Muscle layer of colon (tissue), 2 donors: ENCODE measurements around the gene CDK14.

ENCODE experiments used
- H3K27ac ChIP-seq: one replicate; pipeline ENCODE4 v1.7.0; 2013; ENCODE audit warnings: low read depth, mild to moderate bottlenecking, low read length, moderate library complexity
- H3K27me3 ChIP-seq, 2 donors: one replicate each; pipeline ENCODE4 v1.7.0; 2013; ENCODE audit warnings: low read length in 2 of 2, mild to moderate bottlenecking in 2 of 2; ENCODE audit not compliant: insufficient read depth in 2 of 2, control insufficient read depth in 1 of 2
- H3K36me3 ChIP-seq: one replicate; pipeline ENCODE4 v1.7.0; 2013; ENCODE audit warnings: mild to moderate bottlenecking, low read length; ENCODE audit not compliant: insufficient read depth
- H3K4me1 ChIP-seq: one replicate; pipeline ENCODE4 v1.7.0; 2013; ENCODE audit warnings: mild to moderate bottlenecking, low read length; ENCODE audit not compliant: insufficient read depth
- H3K4me3 ChIP-seq, 2 donors: one replicate each; pipeline ENCODE4 v1.7.0; 2013; ENCODE audit warnings: low read length in 2 of 2, low read depth in 1 of 2, mild to moderate bottlenecking in 1 of 2, moderate library complexity in 1 of 2
- H3K9ac ChIP-seq: one replicate; pipeline ENCODE4 v1.7.0; 2013; ENCODE audit warnings: low read length
- H3K9me3 ChIP-seq: one replicate; pipeline ENCODE4 v1.7.0; 2013; ENCODE audit warnings: mild to moderate bottlenecking, low read length
- donor health status: abdominal sarcoma.
- donor health status: Adenocarcinoma of cecum.

Gene CDK14

DNA sequence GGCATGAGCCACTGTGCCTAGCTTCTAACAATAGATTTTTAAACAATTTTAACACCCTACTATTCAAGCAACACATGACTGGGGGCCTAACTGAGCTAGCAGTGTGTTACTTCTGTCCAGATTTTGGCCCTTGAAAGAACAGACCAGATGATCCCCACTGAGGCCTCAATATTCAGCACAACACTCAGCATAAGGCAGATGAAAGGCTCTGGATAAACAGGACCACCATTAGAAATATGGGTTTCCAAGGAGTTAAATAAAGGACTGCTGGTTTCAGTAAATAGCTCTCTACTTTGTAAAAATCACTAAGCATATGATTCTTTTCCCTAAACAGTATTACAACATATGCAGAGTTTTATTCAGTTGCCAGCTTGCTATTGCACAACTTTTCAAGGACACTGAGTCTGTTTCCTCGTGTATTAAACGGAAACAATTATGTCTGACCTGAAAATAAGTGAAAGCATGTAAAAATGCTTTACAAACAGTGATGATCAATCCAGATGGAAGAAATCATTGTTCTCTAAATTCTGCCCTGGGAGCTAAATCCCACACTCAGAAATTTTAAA lies 644.3 kb downstream of the CDK14 start:
- H3K9ac ChIP-seq = no peak overlapping the region

DNA sequence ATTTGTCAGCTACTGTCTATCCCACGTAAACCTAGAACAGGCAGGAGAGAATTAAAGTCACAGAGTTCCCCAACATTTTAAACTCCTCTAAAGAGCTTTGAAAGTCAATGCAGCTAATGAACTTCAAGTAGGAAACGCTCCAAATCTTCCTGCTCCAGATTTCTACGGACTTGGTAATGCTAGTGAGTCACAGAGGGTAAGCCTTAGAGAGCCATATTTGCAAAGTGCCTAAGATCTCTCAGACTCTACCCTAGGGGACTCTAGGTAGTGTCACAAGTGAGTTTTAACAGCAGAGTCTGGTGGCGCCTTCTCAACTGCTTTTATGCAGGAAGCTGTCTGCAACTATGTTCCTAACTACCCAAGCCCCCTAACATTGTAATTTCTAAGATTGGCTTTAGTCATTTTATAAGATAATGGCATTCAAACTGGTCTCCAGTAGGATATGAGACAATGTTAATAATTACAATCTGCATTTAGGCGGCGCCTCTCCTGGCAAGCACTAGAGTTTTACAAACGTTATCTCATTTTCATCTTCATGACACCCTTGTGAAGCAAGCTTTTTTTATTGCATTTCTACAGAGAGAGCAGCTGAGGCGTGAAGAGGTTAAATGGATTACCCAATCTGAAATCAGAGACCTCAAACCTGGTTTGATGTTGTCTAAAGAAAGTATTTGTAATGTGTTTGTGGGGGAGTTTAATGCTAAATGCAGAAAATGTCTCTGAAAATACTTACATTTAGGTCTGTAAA lies 646.1 kb downstream of the CDK14 start:
- no peaks in the 10 kb centered on the region for H3K9me3 ChIP-seq
- H3K4me1 ChIP-seq = peaks cover 7% of the 10 kb centered on the region
- H3K36me3 ChIP-seq = no peaks in the 10 kb centered on the region

More for the DNA sequence above, 644.3 kb downstream of the CDK14 start:
- no peak overlapping the region for H3K27ac ChIP-seq
- no peaks in the 10 kb centered on the region for H3K27me3 ChIP-seq
- H3K9me3 ChIP-seq = no peaks in the 10 kb centered on the region
- H3K36me3 ChIP-seq = no peaks in the 10 kb centered on the region
- H3K4me1 ChIP-seq = peaks cover 7% of the 10 kb centered on the region
- H3K4me3 ChIP-seq = no peak overlapping the region

DNA sequence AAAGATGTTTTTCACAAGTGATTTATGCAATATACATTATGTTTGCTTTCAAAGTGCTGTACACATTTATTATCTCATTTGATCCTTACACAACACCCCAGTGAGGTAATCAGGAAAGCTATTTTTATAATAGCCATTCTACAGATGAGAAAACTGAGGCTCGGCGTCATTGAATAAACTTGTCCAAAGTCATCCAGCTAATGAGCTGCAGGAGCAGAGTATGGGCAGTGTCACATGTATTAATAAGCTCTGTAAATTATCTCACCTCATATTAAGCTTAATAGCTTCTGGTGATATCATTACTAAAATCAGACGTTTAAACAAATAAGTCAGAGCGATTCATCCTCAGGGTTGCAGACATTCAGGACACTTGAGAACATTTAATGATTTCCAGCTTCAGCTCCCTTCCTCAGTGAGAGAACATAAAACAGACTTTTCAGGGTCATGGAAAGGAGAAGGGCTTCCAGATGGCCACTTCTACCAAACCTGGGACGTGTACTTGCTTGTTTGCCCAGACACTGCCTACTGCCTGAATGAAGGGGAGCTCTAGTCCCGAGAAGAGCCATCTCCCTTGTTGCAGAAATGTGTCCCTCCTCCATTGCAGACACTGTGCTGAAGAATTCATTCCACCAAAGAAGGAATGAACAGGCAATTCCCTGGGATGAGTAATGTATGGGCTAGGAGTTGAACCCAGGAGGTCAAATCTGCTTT lies 647.6 kb downstream of the CDK14 start:
- no peaks in the 10 kb centered on the region for H3K9me3 ChIP-seq
- no peaks in the 10 kb centered on the region for H3K27me3 ChIP-seq
- no peak overlapping the region for H3K4me3 ChIP-seq
- H3K9ac ChIP-seq = no peak overlapping the region
- peaks cover 7% of the 10 kb centered on the region for H3K4me1 ChIP-seq
- no peaks in the 10 kb centered on the region for H3K36me3 ChIP-seq
- H3K27ac ChIP-seq = no peak overlapping the region

More for the DNA sequence above, 646.1 kb downstream of the CDK14 start:
- Histone ChIP-seq H3K27ac (no peak overlapping the region), H3K9ac (no peak overlapping the region), H3K27me3 (no peaks in the 10 kb centered on the region), H3K4me3 (no peak overlapping the region)

DNA sequence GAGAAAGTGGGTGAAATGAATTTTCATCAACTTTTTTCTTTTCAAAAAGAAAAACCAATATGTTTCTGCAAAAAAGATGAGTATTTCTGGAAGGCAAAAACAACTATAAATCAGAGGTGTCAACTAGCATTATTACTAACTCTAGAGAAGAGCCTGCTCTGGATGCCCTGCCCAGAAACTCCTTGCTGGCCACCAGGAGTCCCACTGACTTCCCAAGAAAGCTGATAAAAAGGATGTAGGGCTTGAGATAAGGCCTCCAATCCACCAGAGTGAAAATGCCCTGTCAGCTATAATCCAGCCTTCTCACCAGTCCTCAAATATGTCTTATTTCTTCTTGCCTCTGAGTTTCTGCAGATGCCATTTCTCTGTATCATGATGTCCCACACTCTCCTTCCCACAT lies 651.4 kb downstream of the CDK14 start:
- Histone ChIP-seq H3K36me3 (no peaks in the 10 kb centered on the region), H3K27me3 (no peaks in the 10 kb centered on the region), H3K9ac (no peak overlapping the region), H3K27ac (no peak overlapping the region), H3K4me1 (no peaks in the 10 kb centered on the region), H3K4me3 (no peak overlapping the region), H3K9me3 (no peaks in the 10 kb centered on the region)

DNA sequence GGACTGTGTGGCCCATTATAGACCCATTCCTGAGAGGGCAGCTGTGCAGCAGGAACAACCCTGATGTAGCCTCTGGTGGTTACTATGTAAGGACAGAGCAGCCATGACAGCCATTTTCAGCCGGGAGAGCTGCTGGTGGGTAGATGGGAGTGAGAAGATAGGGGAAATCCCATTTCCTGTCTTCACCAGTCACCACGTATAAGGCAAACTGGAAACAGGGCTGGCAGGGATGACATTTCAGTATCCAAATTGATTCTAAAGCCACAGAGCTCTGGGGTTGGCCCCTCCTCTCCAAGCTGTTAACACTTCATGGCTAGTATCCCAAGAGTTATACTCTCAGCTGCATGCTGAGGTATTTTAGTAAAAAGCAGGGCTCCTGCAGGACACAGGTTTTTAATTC lies 652.9 kb downstream of the CDK14 start:
- H3K4me1 ChIP-seq = no peaks in the 10 kb centered on the region
- no peak overlapping the region for H3K9ac ChIP-seq
- H3K36me3 ChIP-seq = no peaks in the 10 kb centered on the region
- no peak overlapping the region for H3K4me3 ChIP-seq
- H3K27ac ChIP-seq = no peak overlapping the region
- no peaks in the 10 kb centered on the region for H3K9me3 ChIP-seq
- H3K27me3 ChIP-seq = no peaks in the 10 kb centered on the region

DNA sequence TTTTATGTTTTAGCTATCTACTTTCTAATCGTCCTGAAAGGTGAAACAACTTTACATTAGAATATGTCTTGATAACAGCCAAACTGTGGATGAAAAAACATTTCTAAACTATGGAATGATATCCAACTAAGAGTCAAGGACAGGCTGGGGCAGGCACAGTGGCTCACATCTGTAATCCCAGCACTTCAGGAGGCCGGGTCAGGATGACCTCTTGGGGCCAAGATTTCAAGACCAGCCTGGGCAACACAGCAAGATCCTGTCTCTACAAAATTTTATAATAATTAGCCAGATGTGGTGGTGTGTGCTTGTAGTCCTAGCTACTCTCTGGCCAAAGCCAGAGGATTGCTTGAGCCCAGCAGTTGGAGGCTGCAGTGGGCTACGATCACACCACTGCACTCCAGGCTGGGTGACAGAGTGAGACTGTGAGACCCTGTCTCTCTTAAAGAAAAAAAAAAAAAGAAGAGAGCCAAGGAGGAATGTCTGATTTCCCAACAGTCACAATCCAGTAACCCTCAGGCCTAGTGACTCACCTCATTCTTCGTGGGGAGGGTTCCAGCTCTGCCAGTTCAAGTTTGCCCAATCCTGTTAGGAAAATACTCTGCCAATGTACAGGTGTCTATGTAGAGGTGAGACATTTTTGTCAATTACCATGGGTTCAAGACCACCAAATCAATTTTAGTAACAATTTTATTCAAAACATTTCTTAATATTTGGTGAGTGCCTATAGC lies 653.5 kb downstream of the CDK14 start:
- no peaks in the 10 kb centered on the region for H3K27me3 ChIP-seq
- H3K27ac ChIP-seq = no peak overlapping the region
- no peaks in the 10 kb centered on the region for H3K9me3 ChIP-seq
- no peaks in the 10 kb centered on the region for H3K4me1 ChIP-seq
- no peaks in the 10 kb centered on the region for H3K36me3 ChIP-seq
- no peak overlapping the region for H3K9ac ChIP-seq
- H3K4me3 ChIP-seq = no peak overlapping the region

DNA sequence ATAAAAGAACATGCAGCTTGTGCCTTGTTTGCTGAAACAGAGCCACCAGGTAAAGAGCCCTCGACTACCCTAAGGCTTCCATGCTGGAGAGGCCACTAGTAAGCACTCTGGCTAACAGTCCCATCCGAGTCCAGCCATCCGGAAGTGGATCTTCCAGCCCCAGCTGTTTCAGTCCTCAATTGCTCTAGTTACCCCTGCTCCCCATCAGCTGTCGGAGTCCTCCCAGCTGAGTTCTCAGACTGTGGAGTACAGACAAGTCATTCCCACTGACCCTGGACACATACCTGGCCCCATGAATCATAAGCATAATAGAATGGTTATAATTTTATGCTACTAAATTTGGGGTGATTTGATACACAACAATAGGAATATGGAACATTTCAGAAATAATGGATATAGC lies 654.6 kb downstream of the CDK14 start:
- Histone ChIP-seq H3K4me1 (no peaks in the 10 kb centered on the region), H3K9me3 (no peaks in the 10 kb centered on the region), H3K27ac (no peak overlapping the region), H3K27me3 (no peaks in the 10 kb centered on the region), H3K4me3 (no peak overlapping the region), H3K9ac (no peak overlapping the region), H3K36me3 (no peaks in the 10 kb centered on the region)

DNA sequence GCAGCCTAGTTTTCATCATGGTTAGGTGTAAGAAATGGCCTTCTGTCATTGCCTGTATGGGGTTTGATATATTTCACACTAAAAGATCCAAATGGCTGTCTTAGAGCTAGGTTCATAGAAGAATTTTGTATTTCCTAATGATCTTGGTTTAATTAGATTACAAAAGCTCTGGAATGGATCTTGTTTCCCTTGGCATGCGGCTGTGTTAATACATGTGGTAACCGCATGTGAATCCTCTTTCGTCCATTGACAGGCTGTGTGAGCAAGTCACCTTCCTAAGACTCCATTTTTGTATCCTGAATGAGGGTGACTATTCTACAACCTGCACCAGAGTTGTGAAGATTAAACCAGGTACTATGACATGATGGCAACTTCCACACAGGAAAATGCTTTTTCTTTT lies 655.8 kb downstream of the CDK14 start:
- Histone ChIP-seq H3K9ac (no peak overlapping the region), H3K36me3 (no peaks in the 10 kb centered on the region), H3K4me1 (no peaks in the 10 kb centered on the region), H3K27me3 (no peaks in the 10 kb centered on the region), H3K4me3 (no peak overlapping the region), H3K9me3 (no peaks in the 10 kb centered on the region), H3K27ac (no peak overlapping the region)
